Stimulated activated CD8-positive, alpha-beta memory T cell treated with anti-CD3 and anti-CD28 coated beads, Interleukin-2, amount 100 ng/mL, for 48 hours (primary cell): ENCODE measurements around the gene SIGLEC11.
A peak's percentile ranks its signal among the peaks of the same experiment; 100 is the strongest.
"Not testable (repeated sequence)": the region's sequence is repeated elsewhere in the genome, so short reads cannot be mapped to it uniquely, and the experiment has no call there.

Experiments used
- DNase-seq, 2 donors: peaks; one replicate each; pipeline ENCODE4 v3.0.0-alpha.2; 2020; ENCODE audit warnings: low read depth in 2 of 2

SIGLEC11 gene, protein sequence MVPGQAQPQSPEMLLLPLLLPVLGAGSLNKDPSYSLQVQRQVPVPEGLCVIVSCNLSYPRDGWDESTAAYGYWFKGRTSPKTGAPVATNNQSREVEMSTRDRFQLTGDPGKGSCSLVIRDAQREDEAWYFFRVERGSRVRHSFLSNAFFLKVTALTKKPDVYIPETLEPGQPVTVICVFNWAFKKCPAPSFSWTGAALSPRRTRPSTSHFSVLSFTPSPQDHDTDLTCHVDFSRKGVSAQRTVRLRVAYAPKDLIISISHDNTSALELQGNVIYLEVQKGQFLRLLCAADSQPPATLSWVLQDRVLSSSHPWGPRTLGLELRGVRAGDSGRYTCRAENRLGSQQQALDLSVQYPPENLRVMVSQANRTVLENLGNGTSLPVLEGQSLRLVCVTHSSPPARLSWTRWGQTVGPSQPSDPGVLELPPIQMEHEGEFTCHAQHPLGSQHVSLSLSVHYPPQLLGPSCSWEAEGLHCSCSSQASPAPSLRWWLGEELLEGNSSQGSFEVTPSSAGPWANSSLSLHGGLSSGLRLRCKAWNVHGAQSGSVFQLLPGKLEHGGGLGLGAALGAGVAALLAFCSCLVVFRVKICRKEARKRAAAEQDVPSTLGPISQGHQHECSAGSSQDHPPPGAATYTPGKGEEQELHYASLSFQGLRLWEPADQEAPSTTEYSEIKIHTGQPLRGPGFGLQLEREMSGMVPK

DNA sequence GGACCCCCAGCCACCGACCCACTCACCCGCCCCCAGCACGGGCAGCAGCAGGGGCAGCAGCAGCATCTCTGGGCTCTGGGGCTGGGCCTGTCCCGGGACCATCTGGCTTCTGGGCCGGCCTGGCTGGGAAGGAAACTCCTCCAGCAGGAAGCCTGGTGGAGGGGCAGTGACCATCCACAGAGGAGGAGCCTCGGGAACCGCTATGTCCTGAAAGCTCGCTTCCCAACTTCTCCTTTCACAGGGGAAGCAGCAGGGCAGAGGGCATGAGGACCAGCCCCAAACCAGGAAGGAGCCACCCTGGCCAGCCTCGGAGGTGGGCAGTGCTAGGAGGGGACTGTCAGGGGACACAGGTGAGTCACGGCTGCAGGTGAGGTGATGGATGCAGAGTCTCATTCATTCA lies at the start of gene SIGLEC11:
Gene SIGLEC11, minus strand, starts transcription at position 193 of the 400 bp plus-strand sequence. Its CDS starts 91 bp downstream, at position 102.
- not testable (repeated sequence) for DNase-seq

GRCh38 chr19:50008532-50008931 lies 47.6 kb upstream of the SIGLEC11 start:
- DNase-seq, result no peak

DNA sequence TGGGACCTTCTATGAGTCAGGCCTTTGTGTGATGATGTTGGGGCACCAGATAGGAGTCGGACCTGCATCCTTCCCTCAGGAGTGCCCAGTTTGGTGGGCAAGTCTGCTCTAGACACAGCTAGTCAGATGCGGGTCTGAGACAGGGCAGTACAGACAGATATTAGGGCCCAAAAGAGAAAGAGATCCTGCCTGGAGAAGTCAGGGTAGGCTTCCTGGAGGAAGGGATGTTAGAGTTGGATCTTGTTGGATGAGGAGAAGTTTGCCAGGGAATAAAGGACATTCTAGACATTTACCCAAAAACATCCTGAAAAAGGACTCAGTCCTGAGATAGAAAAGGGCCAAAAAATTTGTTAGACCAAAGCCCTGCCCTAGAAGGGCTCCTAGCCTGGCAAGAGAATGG lies 47.0 kb upstream of the SIGLEC11 start:
- DNase-seq, result no peak

DNA sequence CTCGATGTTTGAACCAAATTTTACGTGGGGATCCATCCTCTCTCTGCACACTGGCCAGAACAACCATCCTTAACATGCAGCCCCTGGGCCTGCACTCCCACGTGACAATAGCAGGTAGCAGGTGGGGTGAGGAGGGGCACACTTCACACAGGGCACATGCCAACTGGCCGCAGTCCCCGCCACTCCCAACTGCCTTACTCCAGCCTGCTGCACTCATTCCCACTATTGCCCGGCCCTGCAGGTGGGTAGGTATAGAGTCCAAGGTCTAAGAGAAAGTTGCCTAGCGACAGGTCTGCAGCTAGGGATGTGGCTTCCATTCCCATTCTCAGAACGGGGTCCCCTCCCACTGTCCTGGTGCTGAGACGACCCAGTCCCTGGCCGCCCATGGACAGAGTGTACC lies 46.2 kb upstream of the SIGLEC11 start:
- DNase-seq, result no peak

DNA sequence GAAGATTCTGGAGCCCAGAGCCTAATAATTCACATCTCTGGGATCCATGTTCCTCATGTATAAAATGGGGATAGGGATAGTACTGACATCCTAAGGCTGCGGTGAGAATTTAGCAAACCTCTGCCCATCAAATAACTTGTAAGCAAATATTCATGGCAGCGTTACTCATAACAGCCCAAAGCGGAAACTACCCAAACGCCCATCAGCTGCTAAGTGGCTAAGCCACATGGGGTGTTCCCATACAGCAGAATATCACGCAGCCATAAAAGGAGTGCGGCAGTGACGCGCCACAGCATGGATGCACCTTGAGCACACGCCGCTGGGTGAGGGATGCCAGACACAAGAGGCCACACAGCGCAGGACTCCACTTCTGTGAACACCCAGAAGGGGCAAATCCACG lies 44.5 kb upstream of the SIGLEC11 start:
- DNase-seq, result no peak

GRCh38 chr19:50003810-50004419 lies 42.9 kb upstream of the SIGLEC11 start:
- DNase-seq, result peak in 1 of 2 donors; percentile 27

- no peak for DNase-seq
These were observed 42.3 kb upstream of the SIGLEC11 start for GRCh38 chr19:50003254-50003788.

GRCh38 chr19:50002386-50002960 lies 41.5 kb upstream of the SIGLEC11 start:
- DNase-seq, result no peak

DNA sequence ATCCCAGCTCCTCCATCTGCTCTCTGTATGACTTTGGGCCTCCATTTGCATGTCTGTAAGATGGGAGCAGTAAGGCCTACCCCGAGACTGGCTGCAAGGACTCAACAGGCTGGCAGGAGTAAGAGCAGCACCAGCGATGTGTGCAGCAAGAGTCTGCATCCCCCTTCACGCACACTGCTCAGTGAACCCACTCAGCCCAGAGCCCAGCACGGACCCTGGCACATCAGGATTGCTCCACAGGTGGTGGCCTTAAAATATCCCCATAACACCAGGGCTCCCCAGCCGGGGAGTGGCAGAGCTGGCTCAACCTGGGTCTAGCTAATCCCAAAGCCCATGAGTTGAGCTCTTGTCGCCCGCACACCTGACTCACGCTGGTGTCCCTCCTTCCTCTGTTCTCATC lies 40.8 kb upstream of the SIGLEC11 start:
- no peak for DNase-seq

- DNase-seq, result no peak
These were observed 40.0 kb upstream of the SIGLEC11 start for GRCh38 chr19:50000841-50001557.

DNA sequence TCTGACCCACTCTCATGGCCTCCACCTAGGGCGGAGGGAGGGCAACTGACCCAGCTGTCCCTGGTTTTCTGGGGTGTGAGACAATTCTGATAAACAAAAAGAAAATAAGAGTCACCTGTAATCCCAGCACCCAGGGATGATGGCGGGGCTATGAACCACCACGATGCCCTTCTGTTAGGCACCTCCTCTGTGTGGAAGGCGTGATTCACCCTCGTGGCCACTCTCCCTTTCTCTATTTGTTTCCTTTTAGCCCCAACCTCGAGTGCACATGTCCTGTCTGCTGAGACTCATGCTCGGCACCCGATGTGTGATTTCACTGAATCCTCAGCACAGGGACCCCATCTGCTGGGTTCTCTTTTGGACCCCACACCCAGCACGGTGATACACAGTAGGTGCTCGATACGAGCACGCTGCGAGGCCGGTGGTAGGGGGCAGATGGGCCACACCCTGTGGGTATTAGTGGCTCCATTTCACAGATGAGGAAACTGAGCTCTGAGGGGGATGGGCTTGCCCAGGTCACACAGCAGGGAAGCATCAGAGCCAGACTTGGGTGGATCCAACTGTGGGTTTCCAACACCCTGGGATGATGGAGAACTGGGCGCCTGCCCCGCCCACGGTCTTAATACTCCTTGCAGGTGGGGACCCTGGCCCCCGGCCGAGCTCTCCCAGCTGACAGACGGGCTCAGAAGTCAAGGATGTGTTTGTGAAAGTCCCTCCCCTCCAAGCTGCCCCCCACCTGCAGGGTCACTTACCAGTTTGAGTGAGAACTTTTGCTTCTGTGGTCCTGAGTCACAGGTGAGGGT lies 39.3 kb upstream of the SIGLEC11 start:
- peak in 1 of 2 donors; percentile 15 for DNase-seq

- no peak for DNase-seq
These were observed 38.5 kb upstream of the SIGLEC11 start for GRCh38 chr19:49999371-50000010.

- no peak for DNase-seq
These were observed 36.7 kb upstream of the SIGLEC11 start for GRCh38 chr19:49997709-49998108.

DNA sequence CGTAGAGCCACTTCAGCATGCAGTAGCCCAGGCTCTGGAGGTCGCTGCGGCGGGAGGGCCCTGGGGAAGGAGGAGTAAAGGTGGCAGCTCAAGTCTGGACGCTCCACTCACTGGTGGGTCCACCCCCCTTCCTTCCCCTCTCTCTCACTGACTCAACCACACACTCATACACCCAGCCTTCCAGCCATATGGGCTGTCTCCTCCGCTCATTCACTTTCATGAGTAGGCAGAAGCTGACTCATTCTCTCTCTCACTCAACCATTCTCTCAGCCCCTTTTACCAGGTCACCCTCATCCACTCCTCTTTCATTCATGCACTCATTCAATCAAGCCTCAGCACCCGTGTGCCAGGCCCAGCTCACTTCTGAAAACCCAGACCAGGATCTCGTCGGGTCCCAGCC lies 27.5 kb upstream of the SIGLEC11 start:
- peak in 1 of 2 donors; percentile 8 for DNase-seq

DNA sequence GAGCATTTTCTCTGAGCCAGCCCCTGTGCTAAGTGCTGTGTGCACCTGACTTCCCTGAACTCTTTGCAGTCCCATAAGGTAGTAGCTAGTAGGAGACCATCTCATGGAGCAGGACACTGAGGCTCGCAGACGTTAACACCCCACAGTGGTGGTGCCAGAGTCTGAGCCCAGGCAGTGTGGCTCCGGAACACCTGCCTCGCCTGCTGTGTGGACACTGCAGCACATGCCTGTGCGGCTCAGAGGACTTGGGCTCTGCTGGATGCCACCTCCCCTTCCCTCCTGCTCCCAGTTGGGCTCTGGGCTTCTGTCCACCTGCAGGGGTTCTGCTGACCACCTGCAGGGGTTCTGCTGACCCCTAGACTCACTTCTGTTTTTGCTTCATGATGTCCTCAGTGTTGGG lies 27.0 kb upstream of the SIGLEC11 start:
- DNase-seq, result no peak

DNA sequence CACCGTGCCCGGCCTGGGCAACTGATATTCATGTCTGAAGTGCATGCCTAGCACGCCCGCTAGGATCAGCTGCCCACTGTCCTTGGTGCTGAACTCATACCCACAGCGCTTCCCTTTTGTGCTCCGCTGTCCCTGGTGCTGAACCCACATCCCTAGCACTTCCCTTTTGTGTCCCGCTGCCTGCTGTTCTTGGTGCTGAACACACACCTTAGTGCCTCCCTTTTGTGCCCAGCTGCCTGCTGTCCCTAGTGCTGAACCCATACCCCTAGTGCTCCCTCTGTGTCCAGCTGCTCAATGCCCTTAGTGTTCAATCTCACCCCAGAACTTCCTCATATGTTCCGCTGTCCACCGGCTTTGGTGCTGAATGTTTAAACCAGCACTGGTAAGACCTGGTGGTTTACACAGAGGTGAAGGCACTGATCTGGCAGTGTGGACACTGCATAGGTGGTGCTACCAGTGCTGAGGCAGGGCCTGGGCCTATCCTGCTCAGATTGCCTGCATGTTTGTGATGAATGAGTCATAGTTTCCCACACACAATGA lies 26.3 kb upstream of the SIGLEC11 start:
- DNase-seq, result peak; percentile 67 to 75

DNA sequence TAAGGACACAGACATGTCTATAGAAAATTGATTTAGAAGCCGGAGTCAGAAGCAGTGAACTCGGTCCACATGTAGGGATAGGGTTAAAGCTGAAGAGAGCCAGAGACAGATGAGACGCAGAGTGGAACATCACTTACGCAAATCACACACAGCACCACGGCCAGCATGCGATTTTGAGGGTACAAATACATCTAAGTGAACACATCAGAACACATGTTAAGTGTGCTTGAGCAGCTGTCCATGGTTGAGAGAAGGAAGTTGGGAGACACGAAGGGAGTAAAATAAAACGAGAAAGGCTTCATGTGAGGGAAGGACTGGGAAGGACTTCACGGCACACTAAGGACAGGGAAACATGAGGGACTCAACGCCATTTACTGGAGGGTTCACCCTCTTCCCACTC lies 25.4 kb upstream of the SIGLEC11 start:
- no peak for DNase-seq

GRCh38 chr19:49985871-49986270 lies 24.9 kb upstream of the SIGLEC11 start:
- no peak for DNase-seq

- no peak for DNase-seq
These were observed 23.5 kb upstream of the SIGLEC11 start for GRCh38 chr19:49984491-49984890.
